Chondrocyte (in vitro differentiated cells): ENCODE results near the gene RHOH. TPM values are rescaled to one million over a fixed set of nuclear protein-coding genes. Genes with fewer than 3 reads are reported as not detected.
"Not testable (repeated sequence)": the region's sequence is repeated elsewhere in the genome, so short reads cannot be mapped to it uniquely, and the experiment has no call there.

ENCODE experiments used
- DNase-seq: peaks from one replicate; pipeline ENCODE4 v3.0.0; 2021; ENCODE audit warnings: mixed read lengths, low spot score
- H3K27ac Mint-ChIP-seq: one replicate; pipeline ENCODE4 v1.8.0; 2021; ENCODE audit warnings: mild to moderate bottlenecking, moderate library complexity, mixed read lengths; ENCODE audit not compliant: unreplicated experiment
- H3K27me3 Mint-ChIP-seq: 2 replicates; pipeline ENCODE4 v1.8.0; 2021; ENCODE audit warnings: low read depth, mixed read lengths
- H3K36me3 Mint-ChIP-seq: 2 replicates; pipeline ENCODE4 v1.8.0; 2021; ENCODE audit warnings: low read depth, mixed read lengths
- H3K4me1 Mint-ChIP-seq: 2 replicates; pipeline ENCODE4 v1.8.0; 2021; ENCODE audit warnings: low read depth, mild to moderate bottlenecking, mixed read lengths
- H3K4me3 Mint-ChIP-seq: one replicate; pipeline ENCODE4 v1.8.0; 2021; ENCODE audit warnings: mild to moderate bottlenecking, moderate library complexity, mixed read lengths; ENCODE audit not compliant: unreplicated experiment
- H3K9me3 Mint-ChIP-seq: 2 replicates; pipeline ENCODE4 v1.8.0; 2021; ENCODE audit warnings: low read depth, mixed read lengths
- total RNA-seq: library from RNA; stranded (reverse); gene quantifications from 3 replicates; pipeline ENCODE4 v1.2.1, GENCODE V29; 2021
- TF ChIP-seq, protein P1 (sequence below): fragments of 200-600 bp; sonication (generic); IDR thresholded peaks from 2 replicates; pipeline ENCODE4 v1.5.0; 2021; ENCODE audit warnings: antibody characterized with exemption, mild to moderate bottlenecking, moderate library complexity

The RHOH gene
- total RNA-seq, 1 donor from 2014 or later = not detected

DNA sequence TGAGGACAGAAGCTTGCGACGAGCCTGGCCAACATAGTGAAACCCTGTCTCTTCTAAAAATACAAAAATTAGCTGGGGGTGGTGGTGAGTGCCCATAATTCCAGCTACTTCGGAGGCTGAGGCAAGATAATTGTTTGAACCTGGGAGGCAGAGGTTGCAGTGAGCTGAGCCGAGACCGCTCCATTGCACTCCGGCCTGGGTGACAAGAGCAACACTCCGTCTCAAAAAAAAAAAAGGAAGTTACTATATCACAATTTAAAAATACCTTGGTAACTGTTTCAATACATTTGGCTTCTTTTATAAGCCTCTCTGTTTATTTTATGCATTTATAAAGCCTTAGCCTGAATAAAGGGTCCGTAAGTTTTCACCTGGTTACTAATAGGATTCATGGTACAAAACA, 91.7 kb downstream of the RHOH start:
- DNase-seq = no peak
- Mint-ChIP-seq H3K9me3 (no peaks in the 10 kb centered on the region), H3K4me1 (no peaks in the 10 kb centered on the region), H3K36me3 (no peaks in the 10 kb centered on the region), H3K27me3 (peaks cover 4% of the 10 kb centered on the region), H3K27ac (no peak overlapping the region), H3K4me3 (no peak overlapping the region)
- TF ChIP-seq, protein P1, sequence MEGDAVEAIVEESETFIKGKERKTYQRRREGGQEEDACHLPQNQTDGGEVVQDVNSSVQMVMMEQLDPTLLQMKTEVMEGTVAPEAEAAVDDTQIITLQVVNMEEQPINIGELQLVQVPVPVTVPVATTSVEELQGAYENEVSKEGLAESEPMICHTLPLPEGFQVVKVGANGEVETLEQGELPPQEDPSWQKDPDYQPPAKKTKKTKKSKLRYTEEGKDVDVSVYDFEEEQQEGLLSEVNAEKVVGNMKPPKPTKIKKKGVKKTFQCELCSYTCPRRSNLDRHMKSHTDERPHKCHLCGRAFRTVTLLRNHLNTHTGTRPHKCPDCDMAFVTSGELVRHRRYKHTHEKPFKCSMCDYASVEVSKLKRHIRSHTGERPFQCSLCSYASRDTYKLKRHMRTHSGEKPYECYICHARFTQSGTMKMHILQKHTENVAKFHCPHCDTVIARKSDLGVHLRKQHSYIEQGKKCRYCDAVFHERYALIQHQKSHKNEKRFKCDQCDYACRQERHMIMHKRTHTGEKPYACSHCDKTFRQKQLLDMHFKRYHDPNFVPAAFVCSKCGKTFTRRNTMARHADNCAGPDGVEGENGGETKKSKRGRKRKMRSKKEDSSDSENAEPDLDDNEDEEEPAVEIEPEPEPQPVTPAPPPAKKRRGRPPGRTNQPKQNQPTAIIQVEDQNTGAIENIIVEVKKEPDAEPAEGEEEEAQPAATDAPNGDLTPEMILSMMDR = no peak

- TF ChIP-seq, protein P1 = no peak
- H3K27me3 Mint-ChIP-seq = peaks cover 3% of the 10 kb centered on the region
- no peaks in the 10 kb centered on the region for H3K9me3 Mint-ChIP-seq
- H3K36me3 Mint-ChIP-seq = no peaks in the 10 kb centered on the region
- no peaks in the 10 kb centered on the region for H3K4me1 Mint-ChIP-seq
- H3K4me3 Mint-ChIP-seq = no peak overlapping the region
- no peak overlapping the region for H3K27ac Mint-ChIP-seq
- no peak for DNase-seq
Measured at GRCh38 chr4:40289366-40290188, 92.7 kb downstream of the RHOH start.

DNA sequence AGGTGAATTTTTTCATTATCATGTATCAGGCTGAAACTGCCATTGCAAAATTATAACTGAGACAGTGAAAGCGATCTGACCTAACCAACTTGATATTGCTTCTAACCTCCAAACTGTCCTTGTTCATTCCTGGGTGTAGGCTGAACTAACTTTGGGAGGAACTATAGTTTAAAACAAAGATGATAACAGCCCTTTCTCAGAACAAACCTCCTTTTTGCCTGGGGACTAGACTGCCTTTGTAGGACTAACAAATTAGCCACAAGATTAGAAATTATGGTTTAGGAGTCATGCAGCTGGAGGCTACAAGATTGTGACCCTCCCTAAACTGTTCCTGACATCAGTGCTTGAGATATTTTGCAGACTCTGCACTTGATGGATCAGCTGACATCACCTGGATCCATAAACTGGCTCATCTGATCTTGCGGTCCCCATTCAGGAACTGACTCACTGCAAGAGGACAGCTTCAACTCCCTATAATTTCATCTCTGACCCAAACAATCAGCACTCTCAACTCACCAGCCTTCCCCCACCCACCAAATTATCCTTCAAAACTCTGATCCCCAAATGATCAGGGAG, 93.9 kb downstream of the RHOH start:
- H3K36me3 Mint-ChIP-seq, H3K4me3 Mint-ChIP-seq, H3K27me3 Mint-ChIP-seq, H3K27ac Mint-ChIP-seq, DNase-seq, H3K9me3 Mint-ChIP-seq, H3K4me1 Mint-ChIP-seq: not testable (repeated sequence)

DNA sequence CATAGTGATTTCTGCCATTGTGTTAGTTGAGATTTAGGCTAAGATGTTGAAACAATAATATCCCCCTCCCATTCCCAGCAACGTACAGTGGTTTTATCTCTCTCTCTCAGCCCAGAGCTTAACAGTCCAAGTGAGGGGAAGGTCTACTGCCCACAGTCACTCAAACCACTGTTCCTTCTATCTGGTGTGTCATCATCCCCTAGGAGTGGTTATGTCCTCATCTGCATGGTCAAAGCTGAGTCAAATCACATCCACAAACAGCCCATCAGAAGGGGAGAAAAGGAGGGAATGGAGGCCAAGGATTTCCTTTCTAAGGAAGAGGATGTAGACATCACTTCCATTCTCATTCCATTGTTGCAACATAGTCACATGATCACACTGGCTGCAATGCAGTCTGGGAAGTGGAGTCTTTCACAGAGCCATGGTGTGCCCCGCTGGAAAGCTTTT, 95.5 kb downstream of the RHOH start:
- Mint-ChIP-seq H3K9me3 (no peaks in the 10 kb centered on the region), H3K4me1 (no peaks in the 10 kb centered on the region), H3K27me3 (no peaks in the 10 kb centered on the region), H3K4me3 (no peak overlapping the region), H3K27ac (no peak overlapping the region), H3K36me3 (no peaks in the 10 kb centered on the region)
- DNase-seq = no peak
- TF ChIP-seq, protein P1 = no peak

GRCh38 chr4:40294339-40294738, 97.5 kb downstream of the RHOH start:
- H3K4me3 Mint-ChIP-seq = no peak overlapping the region
- no peak overlapping the region for H3K27ac Mint-ChIP-seq
- H3K36me3 Mint-ChIP-seq = no peaks in the 10 kb centered on the region
- TF ChIP-seq, protein P1 = no peak
- no peaks in the 10 kb centered on the region for H3K4me1 Mint-ChIP-seq
- H3K9me3 Mint-ChIP-seq = no peaks in the 10 kb centered on the region
- H3K27me3 Mint-ChIP-seq = peaks cover 2% of the 10 kb centered on the region
- DNase-seq = no peak

GRCh38 chr4:40295030-40295429, 98.2 kb downstream of the RHOH start:
- DNase-seq, H3K36me3 Mint-ChIP-seq, H3K27me3 Mint-ChIP-seq, H3K27ac Mint-ChIP-seq, H3K4me1 Mint-ChIP-seq, H3K9me3 Mint-ChIP-seq, H3K4me3 Mint-ChIP-seq: not testable (repeated sequence)
